ENCODE measurements around the gene GSE1.

DNA sequence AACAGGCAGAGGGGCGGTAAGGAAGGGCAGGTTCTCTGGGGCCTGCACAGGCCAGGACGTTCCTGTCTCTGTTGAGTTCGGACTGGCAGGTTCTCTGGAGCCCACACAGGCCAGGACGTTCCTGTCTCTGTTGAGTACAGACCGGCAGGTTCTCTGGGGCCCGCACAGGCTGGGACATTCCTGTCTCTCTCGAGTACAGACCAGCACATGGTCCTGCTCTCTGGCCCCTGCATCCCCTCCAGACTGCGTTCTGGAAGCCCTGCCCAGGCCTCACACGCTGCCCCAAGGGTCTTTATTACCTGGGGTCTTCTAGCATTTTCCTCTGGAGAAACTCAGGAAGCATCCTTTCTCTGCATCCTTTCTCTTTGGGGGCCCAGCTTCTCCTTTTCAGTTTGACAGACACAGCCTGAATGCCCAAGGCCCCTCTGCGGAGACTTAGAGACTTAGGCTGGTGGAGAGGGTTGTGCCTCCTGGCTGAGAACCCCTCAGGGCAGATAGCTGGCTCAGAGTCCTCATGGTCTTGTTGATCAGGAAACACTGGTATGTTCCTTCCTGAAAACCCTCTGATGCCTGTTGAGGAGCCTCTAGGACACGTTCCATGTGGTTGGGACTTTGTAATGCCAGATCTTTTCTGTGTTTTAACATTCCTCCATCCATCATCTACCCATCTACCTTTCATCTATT is 18.0 kb upstream of the GSE1 start:
- TF ChIP-seq, protein P1, sequence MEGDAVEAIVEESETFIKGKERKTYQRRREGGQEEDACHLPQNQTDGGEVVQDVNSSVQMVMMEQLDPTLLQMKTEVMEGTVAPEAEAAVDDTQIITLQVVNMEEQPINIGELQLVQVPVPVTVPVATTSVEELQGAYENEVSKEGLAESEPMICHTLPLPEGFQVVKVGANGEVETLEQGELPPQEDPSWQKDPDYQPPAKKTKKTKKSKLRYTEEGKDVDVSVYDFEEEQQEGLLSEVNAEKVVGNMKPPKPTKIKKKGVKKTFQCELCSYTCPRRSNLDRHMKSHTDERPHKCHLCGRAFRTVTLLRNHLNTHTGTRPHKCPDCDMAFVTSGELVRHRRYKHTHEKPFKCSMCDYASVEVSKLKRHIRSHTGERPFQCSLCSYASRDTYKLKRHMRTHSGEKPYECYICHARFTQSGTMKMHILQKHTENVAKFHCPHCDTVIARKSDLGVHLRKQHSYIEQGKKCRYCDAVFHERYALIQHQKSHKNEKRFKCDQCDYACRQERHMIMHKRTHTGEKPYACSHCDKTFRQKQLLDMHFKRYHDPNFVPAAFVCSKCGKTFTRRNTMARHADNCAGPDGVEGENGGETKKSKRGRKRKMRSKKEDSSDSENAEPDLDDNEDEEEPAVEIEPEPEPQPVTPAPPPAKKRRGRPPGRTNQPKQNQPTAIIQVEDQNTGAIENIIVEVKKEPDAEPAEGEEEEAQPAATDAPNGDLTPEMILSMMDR (conservative IDR thresholded peaks at IDR 0.05 in 1 of 2, IDR thresholded peaks at IDR 0.05 in 1 of 2; ENCODE audit: extremely low read depth in 1 of 2, insufficient read depth in 1 of 2, low read depth in 1 of 2, low read length in 2 of 2) = no peak
- TF ChIP-seq EZH2 (IDR thresholded peaks at IDR 0.05; ENCODE audit: borderline replicate concordance, low read length) = no peak

Measured in mammary epithelial cell (primary cell).